ENCODE data around the gene PRPH2. TPM values are rescaled to one million over a fixed set of nuclear protein-coding genes. Genes with fewer than 3 reads are reported as not detected.
"Not testable (repeated sequence)": the region's sequence is repeated elsewhere in the genome, so short reads cannot be mapped to it uniquely, and the experiment has no call there.

Gene PRPH2
- total RNA-seq, 1 experiment from 2014 or later: 2.1 TPM

GRCh38 chr6:42696526-42697267 is 25.7 kb downstream of the PRPH2 start:
- Histone ChIP-seq H3K27ac (no peak overlapping the region), H3K27me3 (no peaks in the 10 kb centered on the region), H3K4me1 (no peaks in the 10 kb centered on the region), H3K4me3 (no peak overlapping the region), H3K36me3 (peaks cover 21% of the 10 kb centered on the region), H3K9me3 (replicated peaks) (no peaks in the 10 kb centered on the region)
- no peak for DNase-seq

- H3K9me3 ChIP-seq (replicated peaks): no peaks in the 10 kb centered on the region
- no peaks in the 10 kb centered on the region for H3K4me1 ChIP-seq
- no peak overlapping the region for H3K4me3 ChIP-seq
- H3K27me3 ChIP-seq: no peaks in the 10 kb centered on the region
- no peak for DNase-seq
- H3K27ac ChIP-seq: no peak overlapping the region
- H3K36me3 ChIP-seq: peaks cover 35% of the 10 kb centered on the region
These were observed 27.8 kb downstream of the PRPH2 start for GRCh38 chr6:42694586-42694985.

- H3K4me1 ChIP-seq: no peaks in the 10 kb centered on the region
- no peak overlapping the region for H3K27ac ChIP-seq
- peaks cover 41% of the 10 kb centered on the region for H3K36me3 ChIP-seq
- no peaks in the 10 kb centered on the region for H3K9me3 ChIP-seq (replicated peaks)
- H3K4me3 ChIP-seq: no peak overlapping the region
- no peak for DNase-seq
- no peaks in the 10 kb centered on the region for H3K27me3 ChIP-seq
These were observed 28.6 kb downstream of the PRPH2 start for GRCh38 chr6:42693725-42694323.

- H3K4me3 ChIP-seq: no peak overlapping the region
- peaks cover 54% of the 10 kb centered on the region for H3K36me3 ChIP-seq
- no peak for DNase-seq
- no peak overlapping the region for H3K27ac ChIP-seq
- H3K27me3 ChIP-seq: no peaks in the 10 kb centered on the region
- H3K9me3 ChIP-seq (replicated peaks): no peaks in the 10 kb centered on the region
- H3K4me1 ChIP-seq: no peaks in the 10 kb centered on the region
These were observed 30.1 kb downstream of the PRPH2 start for GRCh38 chr6:42692137-42692911.

- no peak overlapping the region for H3K4me3 ChIP-seq
- peaks cover 56% of the 10 kb centered on the region for H3K36me3 ChIP-seq
- no peak overlapping the region for H3K27ac ChIP-seq
- no peak for DNase-seq
- no peaks in the 10 kb centered on the region for H3K27me3 ChIP-seq
- H3K4me1 ChIP-seq: no peaks in the 10 kb centered on the region
- no peaks in the 10 kb centered on the region for H3K9me3 ChIP-seq (replicated peaks)
These were observed 31.5 kb downstream of the PRPH2 start for GRCh38 chr6:42690872-42691271.

GRCh38 chr6:42690151-42690702 is 32.2 kb downstream of the PRPH2 start:
- no peak overlapping the region for H3K27ac ChIP-seq
- no peak overlapping the region for H3K4me3 ChIP-seq
- H3K27me3 ChIP-seq: no peaks in the 10 kb centered on the region
- H3K9me3 ChIP-seq (replicated peaks): no peaks in the 10 kb centered on the region
- DNase-seq: no peak
- no peaks in the 10 kb centered on the region for H3K4me1 ChIP-seq
- peaks cover 62% of the 10 kb centered on the region for H3K36me3 ChIP-seq

GRCh38 chr6:42689371-42689770 is 33.0 kb downstream of the PRPH2 start:
- H3K36me3 ChIP-seq: peaks cover 67% of the 10 kb centered on the region
- H3K27me3 ChIP-seq: no peaks in the 10 kb centered on the region
- no peak overlapping the region for H3K27ac ChIP-seq
- no peak for DNase-seq
- H3K4me1 ChIP-seq: no peaks in the 10 kb centered on the region
- H3K9me3 ChIP-seq (replicated peaks): no peaks in the 10 kb centered on the region
- no peak overlapping the region for H3K4me3 ChIP-seq

GRCh38 chr6:42688281-42688680 is 34.1 kb downstream of the PRPH2 start:
- H3K9me3 ChIP-seq (replicated peaks): no peaks in the 10 kb centered on the region
- H3K27ac ChIP-seq: no peak overlapping the region
- H3K4me1 ChIP-seq: no peaks in the 10 kb centered on the region
- DNase-seq: no peak
- H3K27me3 ChIP-seq: no peaks in the 10 kb centered on the region
- H3K4me3 ChIP-seq: no peak overlapping the region
- H3K36me3 ChIP-seq: peaks cover 69% of the 10 kb centered on the region

- no peak overlapping the region for H3K4me3 ChIP-seq
- no peaks in the 10 kb centered on the region for H3K4me1 ChIP-seq
- no peaks in the 10 kb centered on the region for H3K9me3 ChIP-seq (replicated peaks)
- H3K27ac ChIP-seq: no peak overlapping the region
- H3K36me3 ChIP-seq: peaks cover 61% of the 10 kb centered on the region
- no peak for DNase-seq
- H3K27me3 ChIP-seq: no peaks in the 10 kb centered on the region
These were observed 43.0 kb downstream of the PRPH2 start for GRCh38 chr6:42679358-42679757.

- DNase-seq: no peak
- H3K4me3 ChIP-seq: no peak overlapping the region
- H3K27me3 ChIP-seq: no peaks in the 10 kb centered on the region
- H3K4me1 ChIP-seq: no peaks in the 10 kb centered on the region
- H3K9me3 ChIP-seq (replicated peaks): no peaks in the 10 kb centered on the region
- H3K27ac ChIP-seq: no peak overlapping the region
- H3K36me3 ChIP-seq: peaks cover 48% of the 10 kb centered on the region
These were observed 47.6 kb downstream of the PRPH2 start for GRCh38 chr6:42674780-42675179.

GRCh38 chr6:42674368-42674767 is 48.0 kb downstream of the PRPH2 start:
- H3K9me3 ChIP-seq (replicated peaks); H3K4me3 ChIP-seq; H3K4me1 ChIP-seq; H3K27me3 ChIP-seq; DNase-seq; H3K27ac ChIP-seq: not testable (repeated sequence)
- peaks cover 44% of the 10 kb centered on the region for H3K36me3 ChIP-seq

GRCh38 chr6:42664718-42665117 is 57.7 kb downstream of the PRPH2 start:
- no peak overlapping the region for H3K27ac ChIP-seq
- no peak for DNase-seq
- no peaks in the 10 kb centered on the region for H3K27me3 ChIP-seq
- peaks cover 30% of the 10 kb centered on the region for H3K36me3 ChIP-seq
- no peaks in the 10 kb centered on the region for H3K4me1 ChIP-seq
- H3K9me3 ChIP-seq (replicated peaks): no peaks in the 10 kb centered on the region
- no peak overlapping the region for H3K4me3 ChIP-seq

- Histone ChIP-seq H3K9me3 (replicated peaks) (no peaks in the 10 kb centered on the region), H3K4me1 (no peaks in the 10 kb centered on the region), H3K27me3 (no peaks in the 10 kb centered on the region), H3K36me3 (peaks cover 54% of the 10 kb centered on the region), H3K4me3 (no peak overlapping the region), H3K27ac (no peak overlapping the region)
- peak; percentile 68 to 88 for DNase-seq
These were observed 60.8 kb downstream of the PRPH2 start for GRCh38 chr6:42661540-42662153.

- DNase-seq: no peak
- no peaks in the 10 kb centered on the region for H3K9me3 ChIP-seq (replicated peaks)
- no peaks in the 10 kb centered on the region for H3K27me3 ChIP-seq
- H3K27ac ChIP-seq: no peak overlapping the region
- peaks cover 47% of the 10 kb centered on the region for H3K36me3 ChIP-seq
- H3K4me1 ChIP-seq: no peaks in the 10 kb centered on the region
- no peak overlapping the region for H3K4me3 ChIP-seq
These were observed 62.6 kb downstream of the PRPH2 start for GRCh38 chr6:42659806-42660205.

GRCh38 chr6:42653851-42654250 is 68.5 kb downstream of the PRPH2 start:
- Histone ChIP-seq H3K4me1 (no peaks in the 10 kb centered on the region), H3K27ac (no peak overlapping the region), H3K36me3 (peaks cover 39% of the 10 kb centered on the region), H3K9me3 (replicated peaks) (no peaks in the 10 kb centered on the region), H3K27me3 (no peaks in the 10 kb centered on the region), H3K4me3 (no peak overlapping the region)
- no peak for DNase-seq

All from SJCRH30 (cell line).